Endodermal cell (in vitro differentiated cells): ENCODE results near the gene NSMCE1. TPM values are rescaled to one million over a fixed set of nuclear protein-coding genes. Genes with fewer than 3 reads are reported as not detected.

Experiments used
- DNase-seq: peaks from one replicate; pipeline ENCODE4 v3.0.0-alpha.2; 2017
- H3K27ac ChIP-seq: 2 replicates; pipeline ENCODE4 v1.5.1; 2013; ENCODE audit warnings: mild to moderate bottlenecking, low read depth, low read length, moderate library complexity
- H3K27me3 ChIP-seq: 2 replicates; pipeline ENCODE4 v1.6.1; 2013; ENCODE audit warnings: mild to moderate bottlenecking, low read length, moderate library complexity; ENCODE audit not compliant: insufficient read depth, control insufficient read depth, poor library complexity, severe bottlenecking
- H3K36me3 ChIP-seq: 2 replicates; pipeline ENCODE4 v1.7.0; 2013; ENCODE audit warnings: mild to moderate bottlenecking, low read length, moderate library complexity; ENCODE audit not compliant: control insufficient read depth, insufficient read depth
- H3K4me1 ChIP-seq: one replicate; pipeline ENCODE4 v1.7.0; 2013; ENCODE audit warnings: low read length; ENCODE audit not compliant: control insufficient read depth, insufficient read depth
- H3K4me3 ChIP-seq: 2 replicates; pipeline ENCODE4 v1.5.1; 2013; ENCODE audit warnings: mild to moderate bottlenecking, low read length, moderate library complexity
- H3K9ac ChIP-seq: 2 replicates; pipeline ENCODE4 v1.6.1; 2013; ENCODE audit warnings: mild to moderate bottlenecking, low read length, moderate library complexity; ENCODE audit not compliant: poor library complexity, severe bottlenecking; ENCODE audit errors: extremely low read depth
- H3K9me3 ChIP-seq: 2 replicates; pipeline ENCODE4 v1.6.1; 2013; ENCODE audit warnings: mild to moderate bottlenecking, low read length, moderate library complexity; ENCODE audit not compliant: control insufficient read depth
- H3K27ac Mint-ChIP-seq: 2 replicates; pipeline ENCODE4 v1.8.0; 2020; ENCODE audit warnings: mixed read lengths
- H3K27me3 Mint-ChIP-seq: 2 replicates; pipeline ENCODE4 v1.8.0; 2021; ENCODE audit warnings: mild to moderate bottlenecking, mixed read lengths; ENCODE audit not compliant: insufficient read depth
- H3K36me3 Mint-ChIP-seq: 2 replicates; pipeline ENCODE4 v1.8.0; 2020; ENCODE audit warnings: low read depth, mixed read lengths
- H3K4me1 Mint-ChIP-seq: 2 replicates; pipeline ENCODE4 v1.8.0; 2020; ENCODE audit warnings: mixed read lengths
- H3K4me3 Mint-ChIP-seq: 2 replicates; pipeline ENCODE4 v1.8.0; 2020; ENCODE audit warnings: mild to moderate bottlenecking, moderate library complexity, mixed read lengths
- H3K9me3 Mint-ChIP-seq: 2 replicates; pipeline ENCODE4 v1.8.0; 2020; ENCODE audit warnings: mild to moderate bottlenecking, mixed read lengths
- WGBS, 2 experiments: methylation state at CpG; one replicate each; pipeline versions ENCODE4 v1.1.5 to v1.1.7; 2013; ENCODE audit warnings: missing lambda C conversion rate in 2 of 2, mixed read lengths in 1 of 2; ENCODE audit not compliant: insufficient coverage in 1 of 2, insufficient read length in 1 of 2; 5-methylcytosine and 5-hydroxymethylcytosine counted together
- total RNA-seq, 2 donors: library from RNA; stranded (reverse); fragmentation: NEBNext Ultra II Directional in 1 of 2; extraction: Animal tissue kit (Norgen Biotek cat#: 25700) in 1 of 2; gene quantifications; 2 replicates in 1 of 2; 3 replicates in 1 of 2; pipeline ENCODE4 v1.2.1, GENCODE V29; 2021
- TF ChIP-seq, protein P1 (sequence below): fragments of 200-600 bp; sonication (generic); conservative IDR thresholded peaks from 2 replicates; pipeline ENCODE4 v1.5.0; 2021; ENCODE audit warnings: antibody characterized with exemption, mild to moderate bottlenecking

The NSMCE1 gene
- total RNA-seq, 2 donors from 2014 or later: 22.3 to 22.4 TPM

DNA sequence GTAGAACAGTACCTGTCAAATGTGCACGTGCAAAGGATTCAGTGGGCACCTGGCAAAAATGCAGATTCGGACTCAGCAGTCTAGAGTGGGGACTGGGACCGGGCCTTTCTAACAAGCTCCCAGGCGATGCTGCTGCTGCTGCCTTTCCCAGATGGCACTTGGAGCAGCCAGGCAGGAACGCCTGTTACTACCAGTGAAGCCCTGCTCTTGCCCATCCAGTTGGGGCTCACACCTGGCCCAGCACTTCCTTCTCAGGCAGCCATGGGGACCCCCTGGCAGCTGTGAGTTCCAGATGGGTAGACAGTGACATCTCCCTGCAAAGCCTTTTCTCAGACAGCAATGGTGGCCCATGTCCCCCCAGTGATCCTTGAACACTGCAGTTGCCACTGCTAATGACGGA, 34.8 kb downstream of the NSMCE1 start:
- Mint-ChIP-seq H3K27ac (no peak overlapping the region), H3K4me3 (no peak overlapping the region), H3K4me1 (peaks cover 11% of the 10 kb centered on the region), H3K36me3 (no peaks in the 10 kb centered on the region), H3K27me3 (no peaks in the 10 kb centered on the region), H3K9me3 (no peaks in the 10 kb centered on the region)
- 93 to 97% methylated on average over 6 of the region's 6 CpGs for WGBS, 2 experiments
- no peak overlapping the region for H3K4me3 ChIP-seq
- TF ChIP-seq, protein P1, sequence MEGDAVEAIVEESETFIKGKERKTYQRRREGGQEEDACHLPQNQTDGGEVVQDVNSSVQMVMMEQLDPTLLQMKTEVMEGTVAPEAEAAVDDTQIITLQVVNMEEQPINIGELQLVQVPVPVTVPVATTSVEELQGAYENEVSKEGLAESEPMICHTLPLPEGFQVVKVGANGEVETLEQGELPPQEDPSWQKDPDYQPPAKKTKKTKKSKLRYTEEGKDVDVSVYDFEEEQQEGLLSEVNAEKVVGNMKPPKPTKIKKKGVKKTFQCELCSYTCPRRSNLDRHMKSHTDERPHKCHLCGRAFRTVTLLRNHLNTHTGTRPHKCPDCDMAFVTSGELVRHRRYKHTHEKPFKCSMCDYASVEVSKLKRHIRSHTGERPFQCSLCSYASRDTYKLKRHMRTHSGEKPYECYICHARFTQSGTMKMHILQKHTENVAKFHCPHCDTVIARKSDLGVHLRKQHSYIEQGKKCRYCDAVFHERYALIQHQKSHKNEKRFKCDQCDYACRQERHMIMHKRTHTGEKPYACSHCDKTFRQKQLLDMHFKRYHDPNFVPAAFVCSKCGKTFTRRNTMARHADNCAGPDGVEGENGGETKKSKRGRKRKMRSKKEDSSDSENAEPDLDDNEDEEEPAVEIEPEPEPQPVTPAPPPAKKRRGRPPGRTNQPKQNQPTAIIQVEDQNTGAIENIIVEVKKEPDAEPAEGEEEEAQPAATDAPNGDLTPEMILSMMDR: no peak
- no peak overlapping the region for H3K27ac ChIP-seq
- no peaks in the 10 kb centered on the region for H3K36me3 ChIP-seq
- no peaks in the 10 kb centered on the region for H3K9me3 ChIP-seq
- H3K27me3 ChIP-seq: no peaks in the 10 kb centered on the region
- H3K4me1 ChIP-seq: no peaks in the 10 kb centered on the region
- H3K9ac ChIP-seq: no peak overlapping the region
- DNase-seq: no peak

DNA sequence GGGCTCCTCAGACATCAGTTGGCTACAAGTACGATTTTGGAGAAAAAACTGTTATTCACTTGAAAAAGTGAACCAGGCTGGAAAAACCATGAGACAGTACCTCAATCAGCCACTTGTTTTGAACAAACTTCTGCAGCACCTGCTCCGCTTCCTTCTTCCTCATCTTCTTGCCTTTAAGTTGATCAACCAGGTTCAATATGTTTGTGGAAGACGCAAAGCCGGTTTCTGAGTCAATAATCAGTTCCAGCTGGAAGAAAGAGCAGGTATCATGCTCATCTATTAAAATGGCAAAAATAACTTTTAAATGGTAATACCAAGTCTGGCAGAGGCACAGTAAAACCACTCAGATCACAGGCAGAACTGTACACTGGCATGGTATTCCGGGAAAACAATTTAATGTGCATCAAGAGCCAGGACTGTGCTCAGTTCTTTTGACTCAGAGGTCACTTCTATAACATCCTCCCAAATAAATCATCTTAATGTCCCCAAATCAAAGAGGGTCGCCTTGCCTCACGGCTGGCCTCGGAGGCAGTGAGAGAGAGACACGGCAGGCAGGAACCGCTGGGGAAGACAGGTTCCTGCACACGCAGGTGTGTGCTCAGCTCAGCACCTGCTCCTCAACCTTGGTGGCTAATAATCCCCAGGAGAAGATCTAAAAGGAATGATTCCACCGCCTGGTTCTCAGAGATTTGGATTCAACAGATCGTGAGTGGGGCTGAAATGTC, 35.5 kb downstream of the NSMCE1 start:
- no peak overlapping the region for H3K4me3 Mint-ChIP-seq
- Histone ChIP-seq H3K4me1 (no peaks in the 10 kb centered on the region), H3K36me3 (no peaks in the 10 kb centered on the region), H3K27ac (no peak overlapping the region), H3K9me3 (no peaks in the 10 kb centered on the region), H3K9ac (no peak overlapping the region), H3K27me3 (no peaks in the 10 kb centered on the region), H3K4me3 (no peak overlapping the region)
- no peaks in the 10 kb centered on the region for H3K9me3 Mint-ChIP-seq
- TF ChIP-seq, protein P1: no peak
- no peaks in the 10 kb centered on the region for H3K27me3 Mint-ChIP-seq
- H3K4me1 Mint-ChIP-seq: peaks cover 10% of the 10 kb centered on the region
- 85 to 89% methylated on average over 13 of the region's 13 CpGs for WGBS, 2 experiments
- peak overlapping the region; percentile 76 for H3K27ac Mint-ChIP-seq
- no peaks in the 10 kb centered on the region for H3K36me3 Mint-ChIP-seq
- no peak for DNase-seq

DNA sequence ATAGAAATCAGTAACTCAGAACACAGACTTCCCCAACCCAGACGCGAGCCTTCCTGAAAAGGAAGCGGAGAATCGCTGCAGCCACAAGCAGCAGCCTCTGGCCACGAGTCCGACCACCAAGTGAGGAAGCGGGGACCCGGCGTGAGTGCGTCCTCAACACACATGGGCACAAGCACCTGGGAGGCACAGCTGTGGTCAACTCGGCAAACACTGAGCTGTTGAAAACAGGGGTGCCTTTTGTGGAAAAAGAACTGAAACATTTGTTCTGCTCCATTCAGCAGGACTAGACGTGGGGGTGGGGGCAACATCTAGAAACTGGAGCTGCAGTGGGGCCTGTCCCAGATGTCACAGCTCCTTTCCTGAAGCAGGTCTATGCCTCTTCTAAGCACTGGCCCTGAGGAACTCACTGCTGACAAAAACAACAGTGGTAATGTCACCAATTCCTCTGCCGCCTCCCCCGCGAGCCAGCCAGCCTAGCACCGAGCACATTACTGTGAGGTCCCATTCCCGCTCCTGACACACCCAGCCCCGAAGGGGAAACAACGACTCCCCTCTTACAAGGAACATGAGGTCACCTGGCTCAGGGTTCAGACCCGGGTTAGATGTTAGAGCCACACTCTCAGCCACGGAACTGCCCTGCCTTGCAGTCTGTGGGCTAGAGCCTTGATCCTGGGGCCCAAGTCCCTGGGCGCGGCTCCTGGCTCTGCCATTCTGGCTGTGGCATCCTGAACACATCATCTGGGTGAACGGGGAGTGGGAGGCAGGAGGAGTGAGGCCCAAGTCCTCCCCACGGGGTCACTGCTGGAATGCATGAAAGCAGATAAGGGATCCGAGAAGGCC, 36.3 kb downstream of the NSMCE1 start:
- no peaks in the 10 kb centered on the region for H3K4me1 ChIP-seq
- no peaks in the 10 kb centered on the region for H3K27me3 ChIP-seq
- no peaks in the 10 kb centered on the region for H3K36me3 Mint-ChIP-seq
- no peaks in the 10 kb centered on the region for H3K9me3 ChIP-seq
- H3K4me3 Mint-ChIP-seq: no peak overlapping the region
- no peaks in the 10 kb centered on the region for H3K36me3 ChIP-seq
- no peak for DNase-seq
- H3K27me3 Mint-ChIP-seq: no peaks in the 10 kb centered on the region
- H3K9ac ChIP-seq: no peak overlapping the region
- TF ChIP-seq, protein P1: no peak
- WGBS, 2 experiments: 92 to 94% methylated on average over 24 to 26 of the region's 26 CpGs
- H3K27ac ChIP-seq: no peak overlapping the region
- peak overlapping the region; percentile 76 for H3K27ac Mint-ChIP-seq
- H3K4me3 ChIP-seq: no peak overlapping the region
- no peaks in the 10 kb centered on the region for H3K9me3 Mint-ChIP-seq
- H3K4me1 Mint-ChIP-seq: peaks cover 9% of the 10 kb centered on the region
